ENCODE results near the gene SNRNP27.
"Not testable (repeated sequence)": the region's sequence is repeated elsewhere in the genome, so short reads cannot be mapped to it uniquely, and the experiment has no call there.

Gene SNRNP27, protein sequence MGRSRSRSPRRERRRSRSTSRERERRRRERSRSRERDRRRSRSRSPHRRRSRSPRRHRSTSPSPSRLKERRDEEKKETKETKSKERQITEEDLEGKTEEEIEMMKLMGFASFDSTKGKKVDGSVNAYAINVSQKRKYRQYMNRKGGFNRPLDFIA

DNA sequence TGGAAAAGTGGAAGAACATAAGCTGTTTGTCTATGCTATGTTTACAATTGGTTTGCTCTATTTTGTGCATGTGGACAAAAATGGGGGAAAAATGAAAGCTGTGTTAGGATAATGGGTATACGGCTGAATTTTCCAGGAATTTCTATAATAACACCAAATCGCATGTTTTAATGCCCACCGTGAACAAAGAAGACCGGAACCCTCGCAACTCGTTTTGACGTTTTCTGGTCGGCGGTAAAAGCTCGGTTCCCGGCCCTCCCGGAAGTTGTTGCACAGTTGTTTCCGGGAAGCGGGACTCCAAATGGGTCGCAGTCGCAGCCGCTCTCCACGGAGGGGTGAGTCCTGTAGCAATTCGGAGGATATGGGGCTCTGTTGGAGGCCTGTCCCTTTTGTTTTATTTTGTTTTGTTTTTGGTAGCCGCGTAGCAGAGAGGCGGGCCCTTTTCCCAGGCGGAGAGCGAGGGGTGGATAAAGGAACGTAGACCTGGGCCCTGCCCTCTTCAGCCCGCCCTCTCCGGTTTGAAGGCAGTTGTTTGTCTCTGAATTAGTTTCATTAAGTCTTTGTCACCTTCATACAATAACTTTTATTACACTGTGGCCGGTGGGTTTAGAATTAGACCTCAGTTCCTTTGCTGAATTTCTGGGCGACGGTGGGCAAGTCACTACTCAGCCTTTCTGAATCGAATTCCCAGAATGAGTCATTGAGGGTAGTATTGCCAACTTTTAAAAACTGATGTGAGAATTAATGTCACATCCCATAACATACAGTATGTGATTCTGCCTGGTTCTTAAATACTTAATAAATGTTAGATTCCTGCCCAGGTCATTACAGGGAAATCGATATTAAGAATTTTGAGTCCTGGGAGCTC lies at the start of gene SNRNP27:
Gene SNRNP27, plus strand, starts transcription at position 273 of the 868 bp plus-strand sequence. Its CDS starts 29 bp downstream, at position 302.
- DNase-seq, result peak; percentile 89

DNA sequence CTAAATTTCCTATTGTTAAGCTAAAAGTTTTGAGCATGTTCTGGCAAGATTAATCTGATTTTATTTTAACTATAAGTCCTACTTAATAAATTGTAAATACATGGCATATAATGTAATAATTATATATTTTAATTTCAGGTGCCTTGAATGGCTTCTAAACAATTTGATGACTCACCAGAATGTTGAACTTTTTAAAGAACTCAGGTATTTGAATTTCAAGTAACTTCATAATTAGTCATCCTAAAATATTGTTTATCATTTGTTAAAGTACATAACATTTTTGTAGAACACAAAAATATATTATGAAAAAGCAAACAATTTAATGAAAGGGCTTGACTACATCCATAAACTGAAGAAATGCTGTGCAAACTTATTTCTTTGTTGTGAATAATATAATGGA lies 49.8 kb upstream of the SNRNP27 start:
- DNase-seq, result no peak

GRCh38 chr2:69844560-69844959 lies 49.2 kb upstream of the SNRNP27 start:
- no peak for DNase-seq

DNA sequence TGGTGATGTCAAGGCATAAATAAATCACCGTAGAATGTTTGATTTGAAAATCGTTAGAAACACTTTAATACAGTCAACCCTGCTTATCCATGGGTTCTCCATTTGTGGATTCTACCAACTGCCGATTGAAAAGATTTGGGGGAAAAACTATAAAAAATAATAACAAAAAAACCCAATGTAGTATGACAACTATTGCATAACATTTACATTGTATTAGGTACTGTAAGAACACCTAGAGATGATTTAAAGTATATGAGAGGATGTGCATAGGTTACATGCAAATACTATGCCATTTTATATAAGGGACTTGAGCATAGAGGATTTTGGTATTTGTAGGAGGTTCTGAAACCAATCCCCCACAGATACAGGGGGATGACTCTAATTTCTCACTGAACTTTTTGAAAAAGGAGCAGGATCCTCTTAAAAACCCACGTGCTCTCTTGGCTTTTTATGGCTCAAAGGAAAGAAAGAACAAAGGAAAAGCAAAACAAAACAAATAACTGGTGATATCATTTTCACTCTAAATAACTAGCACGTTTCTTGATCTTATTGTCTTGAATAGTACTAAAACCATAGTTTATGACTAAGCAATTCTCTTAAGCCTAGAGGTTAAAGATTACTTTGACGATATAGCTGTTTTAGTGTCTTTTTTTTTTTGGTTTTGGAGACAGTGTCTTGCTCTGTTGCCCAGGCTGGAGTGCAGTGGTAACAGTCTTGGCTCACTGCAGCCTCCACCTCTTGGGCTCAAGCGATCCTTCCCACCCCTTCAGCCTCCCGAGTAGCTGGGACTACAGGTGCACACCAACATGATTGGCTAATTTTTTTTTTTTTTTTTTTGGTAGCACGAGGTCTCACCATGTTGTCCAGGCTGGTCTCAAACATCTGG lies 47.3 kb upstream of the SNRNP27 start:
- no peak for DNase-seq

DNA sequence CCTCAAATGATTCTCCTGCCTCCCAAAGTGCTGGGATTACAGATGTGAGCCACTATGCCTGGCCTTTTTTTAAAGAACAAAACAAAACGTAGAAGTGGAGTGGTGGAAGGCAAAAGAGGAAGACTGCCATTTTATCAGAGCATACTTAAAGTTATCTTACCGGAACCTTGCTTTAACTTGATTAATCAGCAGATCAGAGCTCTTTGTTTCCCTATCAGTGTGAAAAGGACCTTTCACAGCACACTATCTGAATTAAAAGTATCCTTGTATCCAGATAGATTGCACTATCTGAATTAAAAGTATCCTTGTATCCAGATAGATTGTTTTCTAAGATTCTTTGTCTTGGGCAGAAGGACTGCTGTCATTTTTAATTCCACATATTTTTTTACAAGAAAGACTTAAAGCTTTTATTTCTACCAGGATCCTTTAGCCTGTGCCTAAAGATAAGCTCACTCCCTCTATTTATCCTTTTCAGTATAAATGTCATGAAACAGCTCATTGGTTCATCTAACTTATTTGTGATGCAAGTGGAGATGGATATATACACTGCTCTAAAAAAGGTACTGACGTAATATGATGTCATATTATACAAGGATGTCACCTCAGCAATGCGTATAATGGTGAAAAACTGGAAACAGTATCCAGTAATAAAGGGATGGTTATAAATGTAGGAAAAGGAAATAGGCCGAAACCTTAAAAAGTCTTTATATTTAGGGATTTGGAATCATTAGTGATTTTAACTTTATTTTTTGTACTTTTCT lies 46.5 kb upstream of the SNRNP27 start:
- no peak for DNase-seq

GRCh38 chr2:69848186-69848790 lies 45.5 kb upstream of the SNRNP27 start:
- DNase-seq, result no peak

- DNase-seq, result no peak
Observed at GRCh38 chr2:69858261-69858660, 35.5 kb upstream of the SNRNP27 start.

DNA sequence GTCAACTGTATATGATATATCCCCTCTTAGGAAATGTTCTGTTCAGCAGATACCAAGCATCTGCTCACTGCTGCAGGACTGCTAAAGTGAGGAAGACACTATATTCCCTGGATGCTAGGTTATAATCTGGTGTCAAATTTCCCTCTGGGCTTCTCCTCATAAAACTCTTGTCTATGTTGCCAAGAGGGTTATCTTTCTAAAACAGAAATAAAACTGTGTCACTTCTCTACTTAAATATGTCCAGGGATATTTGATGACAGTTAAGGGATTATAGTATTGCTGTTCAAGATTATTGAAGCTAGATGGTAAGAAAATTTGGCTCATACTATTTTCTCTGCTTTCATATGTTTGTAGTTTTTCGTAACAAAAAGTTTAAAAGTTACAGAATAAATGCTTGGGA lies 30.5 kb upstream of the SNRNP27 start:
- no peak for DNase-seq

GRCh38 chr2:69888451-69888850 lies 5.3 kb upstream of the SNRNP27 start:
- DNase-seq, result no peak

GRCh38 chr2:69889302-69889701 lies 4.5 kb upstream of the SNRNP27 start:
- no peak for DNase-seq

- no peak for DNase-seq
Observed at GRCh38 chr2:69890881-69891280, 2.9 kb upstream of the SNRNP27 start.

DNA sequence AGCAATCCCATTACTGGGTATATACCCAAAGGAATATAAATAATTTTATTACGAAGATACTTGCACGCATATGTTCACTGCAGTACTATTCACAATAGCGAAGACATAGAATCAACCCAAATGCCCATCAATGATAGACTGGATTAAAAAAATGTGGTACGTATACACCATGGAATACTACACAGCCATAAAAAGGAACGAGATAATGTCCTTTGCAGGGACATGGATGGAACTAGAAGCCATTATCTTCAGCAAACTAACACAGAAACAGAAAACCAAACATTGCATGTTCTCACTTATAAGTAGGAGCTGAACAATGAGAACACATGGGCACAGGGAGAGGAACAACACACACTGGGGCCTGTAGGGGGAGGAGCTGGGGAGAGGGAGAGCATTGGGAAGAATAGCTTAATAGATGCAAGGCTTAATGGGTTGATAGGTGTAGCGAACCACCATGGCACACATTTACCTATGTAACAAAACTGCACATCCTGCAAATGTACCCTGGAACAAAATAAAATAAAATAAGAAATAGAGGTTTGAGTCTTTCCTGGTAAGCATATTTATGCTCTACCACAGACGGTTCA lies 825 bp upstream of the SNRNP27 start:
- not testable (repeated sequence) for DNase-seq

GRCh38 chr2:69894737-69895136 lies 981 bp downstream of the SNRNP27 start:
- not testable (repeated sequence) for DNase-seq

DNA sequence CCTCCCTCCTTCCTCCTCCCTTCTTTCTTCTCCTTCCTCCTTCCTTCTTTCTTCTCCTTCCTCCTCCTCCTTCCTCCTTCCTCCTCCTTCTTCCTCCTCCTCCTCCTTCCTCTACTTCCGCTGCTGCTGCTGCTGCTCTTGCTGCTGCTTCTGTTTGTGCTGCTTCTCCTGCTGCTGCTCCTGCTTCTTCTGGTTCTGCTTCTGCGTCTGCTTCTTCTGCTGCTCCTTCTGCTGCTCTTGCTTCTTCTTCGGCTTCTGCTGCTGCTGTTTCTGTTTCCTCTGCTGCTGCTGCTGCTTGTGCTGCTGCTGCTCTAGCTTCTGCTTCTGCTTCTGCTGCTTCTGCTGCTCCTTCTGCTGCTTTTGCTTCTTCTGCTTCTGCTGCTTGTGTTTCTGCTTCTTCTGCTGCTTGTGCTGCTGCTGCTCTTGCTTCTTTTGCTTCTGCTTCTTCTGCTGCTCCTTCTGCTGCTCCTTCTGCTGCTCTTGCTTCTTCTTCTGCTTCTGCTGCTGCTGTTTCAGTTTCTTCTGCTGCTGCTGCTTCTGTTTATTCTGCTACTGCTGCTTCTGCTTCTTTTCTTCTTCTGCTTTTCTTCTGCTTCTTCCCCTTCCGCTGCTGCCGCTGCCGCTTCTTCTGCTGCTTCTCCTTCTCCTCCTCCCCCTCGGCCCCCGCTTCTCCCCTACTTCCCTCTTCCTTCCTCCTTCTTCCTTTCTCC lies 8.6 kb downstream of the SNRNP27 start:
- DNase-seq, result no peak

DNA sequence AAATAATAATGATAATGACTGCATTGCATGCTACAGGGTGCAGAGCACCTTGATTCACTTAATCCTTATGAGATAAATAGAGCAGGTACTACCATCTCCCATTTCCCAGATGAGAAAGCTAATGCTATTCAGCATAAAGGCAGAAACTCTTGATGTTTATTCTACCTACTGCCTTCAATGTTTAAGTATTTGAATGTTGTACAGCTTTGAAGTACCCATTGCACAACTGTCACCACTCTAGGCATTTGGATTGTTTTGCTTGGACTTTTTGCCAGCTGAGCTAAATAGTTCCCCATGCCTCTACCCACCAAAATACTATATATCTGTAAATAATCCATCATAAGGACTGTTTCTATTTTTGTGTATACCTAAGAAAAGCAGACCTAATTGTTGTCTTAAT lies 13.5 kb downstream of the SNRNP27 start:
- DNase-seq, result no peak

DNA sequence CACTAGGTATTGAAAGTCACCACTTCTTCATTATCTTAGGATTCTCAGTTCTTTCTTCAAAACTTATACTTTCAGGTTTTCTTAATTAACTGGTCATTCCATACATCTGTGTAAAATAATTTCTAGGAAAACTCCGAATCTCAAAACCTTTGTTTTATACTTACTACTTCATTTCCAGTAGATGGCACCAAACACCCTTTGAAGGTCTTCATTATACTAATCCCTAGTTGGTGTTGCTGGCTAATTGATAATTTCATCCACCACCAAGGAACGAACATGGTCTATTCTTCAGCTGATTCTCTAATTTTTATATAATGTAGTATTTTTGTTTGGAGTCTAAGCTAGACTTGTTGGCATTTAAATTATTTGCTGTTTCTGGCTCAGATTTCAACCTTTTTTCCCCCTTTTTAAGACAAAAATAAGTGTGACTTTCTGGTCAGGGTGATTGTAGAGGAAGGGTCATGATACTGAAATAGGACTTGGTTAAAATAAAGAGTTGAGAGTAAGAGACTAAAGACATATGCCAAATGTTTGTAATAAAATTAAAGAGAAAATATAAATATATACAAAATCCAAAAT lies 18.3 kb downstream of the SNRNP27 start:
- peak; percentile 77 for DNase-seq

DNA sequence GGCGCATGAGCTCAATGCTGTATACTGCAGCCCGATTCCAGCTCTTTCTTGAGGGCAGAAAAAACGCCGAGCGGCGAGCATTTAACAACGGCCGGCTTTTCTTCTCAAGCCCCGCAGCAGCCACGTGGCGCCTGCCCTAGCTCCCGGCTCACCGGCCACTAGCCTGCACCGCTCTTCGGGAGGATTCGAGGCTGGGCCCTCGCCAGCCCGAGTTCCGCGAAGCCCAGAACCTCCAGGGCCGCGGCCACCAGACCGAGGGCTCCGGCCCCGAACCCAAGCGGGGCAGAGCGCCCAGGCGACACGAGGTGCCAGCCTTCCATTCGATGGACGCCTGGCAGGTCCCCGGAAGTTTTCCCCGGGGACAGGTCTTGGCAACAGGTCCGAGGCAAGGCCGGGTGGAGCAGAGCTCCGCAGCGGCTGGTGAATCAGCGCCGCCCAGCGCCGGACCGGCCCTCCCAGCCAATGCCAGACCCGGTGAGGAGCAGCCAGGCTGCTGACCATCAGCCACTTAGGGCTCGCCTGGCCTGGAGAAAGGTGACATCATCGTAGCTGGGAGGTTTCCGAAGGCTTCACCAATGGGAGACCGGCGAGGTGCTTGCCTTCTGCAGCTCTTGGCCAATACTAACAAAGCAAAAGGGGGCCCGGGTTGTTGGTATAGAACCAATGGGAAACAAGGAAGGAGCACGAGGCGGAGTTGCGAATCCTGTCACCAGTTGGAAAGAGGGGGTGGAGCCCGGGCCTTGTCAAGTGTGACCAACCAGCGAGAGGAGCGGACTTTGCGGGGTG lies 20.6 kb downstream of the SNRNP27 start:
- DNase-seq, result peak; percentile 100

- no peak for DNase-seq
Observed at GRCh38 chr2:69914950-69915945, 21.5 kb downstream of the SNRNP27 start, which contains the start of gene MXD1. Gene MXD1, plus strand, starts transcription at chr2:69915109. Its CDS starts 222 bp downstream, at chr2:69915331.
